Activated CD4-positive, alpha-beta memory T cell treated with anti-CD3 and anti-CD28 coated beads, Interleukin-2, amount 10 ng/mL, durations not matched to agents 7 days and 5 days (primary cell): ENCODE measurements around the gene FBXL7. TPM values are rescaled to one million over a fixed set of nuclear protein-coding genes. Genes with fewer than 3 reads are reported as not detected.

Experiments
- CTCF ChIA-PET: fragments of 350-600 bp; sonication (Branson Sonifier 250); formaldehyde crosslinking; loops from one replicate; lab custom pipeline; 2021; ENCODE audit warnings: antibody characterized with exemption, inconsistent platforms; lab: Charles Lee
- POLR2A ChIA-PET: fragments of 350-600 bp; sonication (Branson Sonifier 250); formaldehyde crosslinking; loops from one replicate; lab custom pipeline; 2021; ENCODE audit warnings: antibody characterized with exemption; lab: Charles Lee
- DNase-seq: peaks from one replicate; pipeline ENCODE4 v3.0.0-alpha.2; 2020
- H3K27ac Mint-ChIP-seq: one replicate; pipeline ENCODE4 v1.8.0; 2021; ENCODE audit warnings: mild to moderate bottlenecking, mixed read lengths
- H3K27me3 Mint-ChIP-seq: one replicate; pipeline ENCODE4 v1.8.0; 2021; ENCODE audit warnings: mixed read lengths
- H3K36me3 Mint-ChIP-seq: one replicate; pipeline ENCODE4 v1.8.0; 2021; ENCODE audit warnings: low read depth, mixed read lengths
- H3K4me1 Mint-ChIP-seq: one replicate; pipeline ENCODE4 v1.8.0; 2021; ENCODE audit warnings: mixed read lengths
- H3K4me3 Mint-ChIP-seq: one replicate; pipeline ENCODE4 v1.8.0; 2021; ENCODE audit warnings: mild to moderate bottlenecking, mixed read lengths
- H3K9me3 Mint-ChIP-seq: one replicate; pipeline ENCODE4 v1.8.0; 2021; ENCODE audit warnings: mixed read lengths
- total RNA-seq, 2 experiments: library from RNA; stranded (reverse); gene quantifications; one replicate each; pipeline ENCODE4 v1.2.3, GENCODE V29; 2021

FBXL7 gene
- total RNA-seq, 2 experiments from 2014 or later, result not detected

GRCh38 chr5:15932066-15932465 is 432.1 kb downstream of the FBXL7 start:
- H3K9me3 Mint-ChIP-seq, result peaks cover 7% of the 10 kb centered on the region
- DNase-seq, result no peak
- H3K4me3 Mint-ChIP-seq, result no peak overlapping the region
- H3K27ac Mint-ChIP-seq, result no peak overlapping the region
- no peaks in the 10 kb centered on the region for H3K36me3 Mint-ChIP-seq
- ChIA-PET POLR2A (no interaction called here), CTCF (no interaction called here)
- no peaks in the 10 kb centered on the region for H3K27me3 Mint-ChIP-seq
- H3K4me1 Mint-ChIP-seq, result no peaks in the 10 kb centered on the region

GRCh38 chr5:15933259-15934207 is 433.6 kb downstream of the FBXL7 start:
- Mint-ChIP-seq H3K27me3 (no peaks in the 10 kb centered on the region), H3K4me1 (no peaks in the 10 kb centered on the region), H3K27ac (no peak overlapping the region), H3K4me3 (no peak overlapping the region), H3K36me3 (no peaks in the 10 kb centered on the region), H3K9me3 (peaks cover 9% of the 10 kb centered on the region)
- ChIA-PET CTCF (no interaction called here), POLR2A (no interaction called here)
- no peak for DNase-seq

GRCh38 chr5:15936505-15937245 is 436.7 kb downstream of the FBXL7 start:
- Mint-ChIP-seq H3K4me3 (no peak overlapping the region), H3K27me3 (no peaks in the 10 kb centered on the region), H3K36me3 (no peaks in the 10 kb centered on the region), H3K4me1 (no peaks in the 10 kb centered on the region), H3K27ac (no peak overlapping the region), H3K9me3 (peaks cover 9% of the 10 kb centered on the region)
- no peak for DNase-seq
- ChIA-PET CTCF (no interaction called here), POLR2A (no interaction called here)

DNA sequence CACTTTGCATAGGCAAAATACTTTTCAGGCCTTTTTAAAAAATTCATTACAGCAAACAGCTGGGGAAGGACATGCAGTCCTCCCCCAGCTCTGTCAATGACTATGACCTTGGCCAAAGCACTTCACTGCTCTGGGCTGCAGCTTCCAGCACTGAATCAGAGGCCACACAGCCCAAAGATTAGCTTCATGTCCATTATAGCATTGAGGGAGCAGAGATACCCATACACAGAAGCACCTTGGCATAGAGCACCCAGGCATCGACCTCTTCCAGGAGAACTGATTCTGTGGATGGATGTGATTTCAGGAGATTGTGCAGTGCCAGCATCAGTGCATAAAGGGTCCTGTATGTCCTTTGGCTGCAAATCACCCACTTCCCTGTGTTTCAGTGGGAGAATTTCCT is 437.7 kb downstream of the FBXL7 start:
- no peaks in the 10 kb centered on the region for H3K4me1 Mint-ChIP-seq
- no peaks in the 10 kb centered on the region for H3K27me3 Mint-ChIP-seq
- no peak for DNase-seq
- H3K36me3 Mint-ChIP-seq, result no peaks in the 10 kb centered on the region
- peaks cover 9% of the 10 kb centered on the region for H3K9me3 Mint-ChIP-seq
- ChIA-PET CTCF (no interaction called here), POLR2A (no interaction called here)
- H3K27ac Mint-ChIP-seq, result no peak overlapping the region
- H3K4me3 Mint-ChIP-seq, result no peak overlapping the region

GRCh38 chr5:15938186-15938585 is 438.2 kb downstream of the FBXL7 start:
- ChIA-PET POLR2A (no interaction called here), CTCF (no interaction called here)
- no peaks in the 10 kb centered on the region for H3K4me1 Mint-ChIP-seq
- H3K27me3 Mint-ChIP-seq, result no peaks in the 10 kb centered on the region
- no peak for DNase-seq
- no peak overlapping the region for H3K4me3 Mint-ChIP-seq
- H3K27ac Mint-ChIP-seq, result no peak overlapping the region
- peaks cover 9% of the 10 kb centered on the region for H3K9me3 Mint-ChIP-seq
- no peaks in the 10 kb centered on the region for H3K36me3 Mint-ChIP-seq

GRCh38 chr5:15938961-15939360 is 439.0 kb downstream of the FBXL7 start:
- ChIA-PET POLR2A (no interaction called here), CTCF (no interaction called here)
- Mint-ChIP-seq H3K4me1 (no peaks in the 10 kb centered on the region), H3K4me3 (no peak overlapping the region), H3K27ac (no peak overlapping the region), H3K27me3 (no peaks in the 10 kb centered on the region), H3K36me3 (no peaks in the 10 kb centered on the region), H3K9me3 (peaks cover 9% of the 10 kb centered on the region)
- DNase-seq, result no peak

- Mint-ChIP-seq H3K4me1 (no peaks in the 10 kb centered on the region), H3K4me3 (no peak overlapping the region), H3K27me3 (no peaks in the 10 kb centered on the region), H3K27ac (no peak overlapping the region), H3K36me3 (no peaks in the 10 kb centered on the region), H3K9me3 (peaks cover 6% of the 10 kb centered on the region)
- POLR2A ChIA-PET, result no interaction called here
- CTCF ChIA-PET, result no interaction called here
- no peak for DNase-seq
Measured at GRCh38 chr5:15940905-15941304, 440.9 kb downstream of the FBXL7 start.

GRCh38 chr5:15943487-15943886 is 443.5 kb downstream of the FBXL7 start:
- Mint-ChIP-seq H3K27ac (no peak overlapping the region), H3K9me3 (no peaks in the 10 kb centered on the region), H3K4me3 (no peak overlapping the region), H3K27me3 (no peaks in the 10 kb centered on the region), H3K4me1 (no peaks in the 10 kb centered on the region), H3K36me3 (no peaks in the 10 kb centered on the region)
- POLR2A ChIA-PET, result no interaction called here
- CTCF ChIA-PET, result no interaction called here
- DNase-seq, result no peak

DNA sequence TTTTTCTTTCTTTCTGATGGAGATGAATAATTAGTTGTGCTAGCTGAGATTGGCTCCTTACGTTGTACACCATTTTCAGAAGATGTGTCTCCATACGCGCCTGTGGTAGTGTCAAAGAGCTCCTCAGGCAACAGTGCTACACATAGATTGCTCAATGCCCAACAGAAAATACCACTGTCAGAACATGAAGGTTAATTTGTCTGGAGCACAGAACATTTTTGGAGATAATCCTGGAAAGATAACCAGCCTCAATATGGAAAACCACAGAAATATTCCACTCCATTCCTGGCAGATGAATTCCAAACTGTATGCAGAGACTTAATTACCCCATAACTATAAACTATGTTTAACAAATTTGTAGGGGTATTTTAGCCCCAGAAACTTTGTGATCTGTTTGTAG is 446.0 kb downstream of the FBXL7 start:
- Mint-ChIP-seq H3K4me1 (no peaks in the 10 kb centered on the region), H3K4me3 (no peak overlapping the region), H3K27me3 (no peaks in the 10 kb centered on the region), H3K27ac (no peak overlapping the region), H3K36me3 (no peaks in the 10 kb centered on the region), H3K9me3 (peaks cover 2% of the 10 kb centered on the region)
- ChIA-PET CTCF (no interaction called here), POLR2A (no interaction called here)
- no peak for DNase-seq

GRCh38 chr5:15948190-15948589 is 448.2 kb downstream of the FBXL7 start:
- H3K4me1 Mint-ChIP-seq, result no peaks in the 10 kb centered on the region
- CTCF ChIA-PET, result no interaction called here
- H3K9me3 Mint-ChIP-seq, result peaks cover 2% of the 10 kb centered on the region
- H3K4me3 Mint-ChIP-seq, result no peak overlapping the region
- no peak for DNase-seq
- POLR2A ChIA-PET, result no interaction called here
- no peak overlapping the region for H3K27ac Mint-ChIP-seq
- no peaks in the 10 kb centered on the region for H3K27me3 Mint-ChIP-seq
- H3K36me3 Mint-ChIP-seq, result no peaks in the 10 kb centered on the region

DNA sequence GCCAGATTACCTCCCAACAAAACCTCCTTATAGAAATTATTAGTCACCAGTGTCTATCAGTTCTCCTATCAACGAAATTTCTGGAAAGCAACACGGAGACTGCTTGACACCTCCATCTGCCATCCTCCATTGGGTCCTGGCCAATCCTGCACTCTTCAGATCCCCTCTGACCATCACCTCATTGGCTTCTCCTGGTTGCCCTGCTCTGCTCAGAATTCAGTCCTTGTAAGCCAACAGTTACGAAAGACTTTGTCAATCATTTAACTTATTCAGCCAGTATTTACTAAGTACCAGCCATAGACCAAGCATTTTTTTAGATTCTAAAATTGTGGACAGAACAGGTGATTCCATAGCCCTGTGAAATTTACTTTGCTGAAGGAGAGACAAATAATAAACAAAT is 451.1 kb downstream of the FBXL7 start:
- ChIA-PET POLR2A (no interaction called here), CTCF (no interaction called here)
- no peak for DNase-seq
- peaks cover 2% of the 10 kb centered on the region for H3K9me3 Mint-ChIP-seq
- no peaks in the 10 kb centered on the region for H3K36me3 Mint-ChIP-seq
- no peak overlapping the region for H3K27ac Mint-ChIP-seq
- no peak overlapping the region for H3K4me3 Mint-ChIP-seq
- H3K27me3 Mint-ChIP-seq, result no peaks in the 10 kb centered on the region
- no peaks in the 10 kb centered on the region for H3K4me1 Mint-ChIP-seq

- CTCF ChIA-PET, result no interaction called here
- Mint-ChIP-seq H3K4me1 (no peaks in the 10 kb centered on the region), H3K27me3 (no peaks in the 10 kb centered on the region), H3K4me3 (no peak overlapping the region), H3K36me3 (no peaks in the 10 kb centered on the region), H3K27ac (no peak overlapping the region), H3K9me3 (peaks cover 2% of the 10 kb centered on the region)
- POLR2A ChIA-PET, result no interaction called here
- DNase-seq, result no peak
Measured at GRCh38 chr5:15951550-15951949, 451.6 kb downstream of the FBXL7 start.

- peaks cover 8% of the 10 kb centered on the region for H3K9me3 Mint-ChIP-seq
- no peak overlapping the region for H3K4me3 Mint-ChIP-seq
- H3K27ac Mint-ChIP-seq, result no peak overlapping the region
- DNase-seq, result no peak
- no peaks in the 10 kb centered on the region for H3K4me1 Mint-ChIP-seq
- no peaks in the 10 kb centered on the region for H3K36me3 Mint-ChIP-seq
- POLR2A ChIA-PET, result no interaction called here
- CTCF ChIA-PET, result no interaction called here
- no peaks in the 10 kb centered on the region for H3K27me3 Mint-ChIP-seq
Measured at GRCh38 chr5:15956622-15957021, 456.6 kb downstream of the FBXL7 start.
